Measurements from ENCODE around the gene SLC33A1. TPM values are rescaled to one million over a fixed set of nuclear protein-coding genes. Genes with fewer than 3 reads are reported as not detected.
"Not testable (repeated sequence)": the region's sequence is repeated elsewhere in the genome, so short reads cannot be mapped to it uniquely, and the experiment has no call there.

Gene SLC33A1
- total RNA-seq, 1 donor from 2014 or later, result 27.0 TPM

DNA sequence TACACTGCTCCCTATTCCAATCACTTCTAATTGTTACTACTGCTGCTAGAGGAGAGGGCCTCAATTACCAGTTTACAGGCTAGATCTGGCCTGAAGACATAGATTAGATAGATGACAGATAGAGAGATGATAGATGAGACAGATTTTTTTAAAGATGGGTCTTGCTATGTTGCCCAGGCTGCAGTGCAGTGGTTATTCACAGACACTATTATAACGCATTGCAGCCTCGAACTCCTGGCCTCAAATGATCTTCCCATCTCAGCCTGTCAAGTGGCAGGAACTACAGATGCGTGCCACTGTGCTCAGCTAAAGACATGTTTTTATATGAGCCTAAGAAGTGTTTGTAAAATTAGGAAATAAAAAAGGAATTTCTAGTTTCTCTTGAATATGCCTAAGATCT, 6.2 kb downstream of the SLC33A1 start:
- Histone ChIP-seq H3K4me1 (peaks cover 72% of the 10 kb centered on the region), H3K4me3 (no peak overlapping the region), H3K27ac (no peak overlapping the region), H3K27me3 (no peaks in the 10 kb centered on the region), H3K9me3 (no peaks in the 10 kb centered on the region), H3K36me3 (peaks cover 0 to 4% of the 10 kb centered on the region in 2 donors)
- no peak for DNase-seq (ENCODE audit: extremely low spot score in 2 of 2)
- TF ChIP-seq POLR2A (IDR thresholded peaks at IDR 0.05) (no peak), CTCF (IDR thresholded peaks at IDR 0.05) (no peak), POLR2AphosphoS5 (IDR thresholded peaks at IDR 0.05; ENCODE audit: insufficient read depth in 1 of 2, low read depth in 1 of 2) (no peak)
- intact Hi-C loops (cut with DNase I), result no loop called here

DNA sequence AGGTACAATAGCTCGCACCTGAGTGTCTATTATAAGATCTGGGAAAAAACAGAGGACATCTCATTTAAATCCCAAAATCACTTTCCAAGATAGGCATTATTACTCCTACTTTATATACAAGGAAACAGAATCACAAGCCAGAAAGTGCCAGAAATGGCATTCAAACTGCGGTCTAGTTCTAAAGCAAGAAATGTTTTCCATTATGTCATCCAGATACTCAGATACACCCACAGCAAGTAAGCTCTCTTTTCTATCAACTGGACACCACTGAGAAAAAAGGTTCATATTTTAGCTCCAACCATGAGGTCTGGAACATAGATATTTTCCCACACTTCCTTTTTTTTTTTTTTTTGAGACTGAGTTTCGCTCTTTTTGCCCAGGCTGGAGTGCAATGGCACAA, 8.1 kb downstream of the SLC33A1 start:
- Histone ChIP-seq H3K4me1 (peaks cover 54% of the 10 kb centered on the region), H3K27me3 (no peaks in the 10 kb centered on the region), H3K9me3 (no peaks in the 10 kb centered on the region), H3K27ac (no peak overlapping the region), H3K36me3 (peaks cover 0 to 4% of the 10 kb centered on the region in 2 donors), H3K4me3 (no peak overlapping the region)
- TF ChIP-seq POLR2AphosphoS5 (IDR thresholded peaks at IDR 0.05; ENCODE audit: insufficient read depth in 1 of 2, low read depth in 1 of 2) (no peak), POLR2A (IDR thresholded peaks at IDR 0.05) (no peak), CTCF (IDR thresholded peaks at IDR 0.05) (no peak)
- intact Hi-C loops (cut with DNase I), result no loop called here
- no peak for DNase-seq (ENCODE audit: extremely low spot score in 2 of 2)

- no peak overlapping the region for H3K4me3 ChIP-seq
- H3K27me3 ChIP-seq, result no peaks in the 10 kb centered on the region
- intact Hi-C loops (cut with DNase I), result no loop called here
- H3K27ac ChIP-seq, result no peak overlapping the region
- no peak for DNase-seq (ENCODE audit: extremely low spot score in 2 of 2)
- TF ChIP-seq POLR2A (IDR thresholded peaks at IDR 0.05) (no peak), CTCF (IDR thresholded peaks at IDR 0.05) (no peak), POLR2AphosphoS5 (IDR thresholded peaks at IDR 0.05; ENCODE audit: insufficient read depth in 1 of 2, low read depth in 1 of 2) (no peak)
- H3K9me3 ChIP-seq, result no peaks in the 10 kb centered on the region
- H3K36me3 ChIP-seq, result peaks cover 0 to 10% of the 10 kb centered on the region in 2 donors
- H3K4me1 ChIP-seq, result peaks cover 35% of the 10 kb centered on the region
Measured at GRCh38 chr3:155843569-155843968, 10.7 kb downstream of the SLC33A1 start.

GRCh38 chr3:155835341-155836071, 18.7 kb downstream of the SLC33A1 start:
- peaks cover 0 to 10% of the 10 kb centered on the region in 2 donors for H3K36me3 ChIP-seq
- intact Hi-C loops (cut with DNase I), result no loop called here
- no peak overlapping the region for H3K4me3 ChIP-seq
- TF ChIP-seq CTCF (IDR thresholded peaks at IDR 0.05) (no peak), POLR2A (IDR thresholded peaks at IDR 0.05) (no peak), POLR2AphosphoS5 (IDR thresholded peaks at IDR 0.05; ENCODE audit: insufficient read depth in 1 of 2, low read depth in 1 of 2) (no peak)
- H3K9me3 ChIP-seq, result no peaks in the 10 kb centered on the region
- no peak overlapping the region for H3K27ac ChIP-seq
- no peaks in the 10 kb centered on the region for H3K4me1 ChIP-seq
- no peaks in the 10 kb centered on the region for H3K27me3 ChIP-seq
- no peak for DNase-seq (ENCODE audit: extremely low spot score in 2 of 2)

DNA sequence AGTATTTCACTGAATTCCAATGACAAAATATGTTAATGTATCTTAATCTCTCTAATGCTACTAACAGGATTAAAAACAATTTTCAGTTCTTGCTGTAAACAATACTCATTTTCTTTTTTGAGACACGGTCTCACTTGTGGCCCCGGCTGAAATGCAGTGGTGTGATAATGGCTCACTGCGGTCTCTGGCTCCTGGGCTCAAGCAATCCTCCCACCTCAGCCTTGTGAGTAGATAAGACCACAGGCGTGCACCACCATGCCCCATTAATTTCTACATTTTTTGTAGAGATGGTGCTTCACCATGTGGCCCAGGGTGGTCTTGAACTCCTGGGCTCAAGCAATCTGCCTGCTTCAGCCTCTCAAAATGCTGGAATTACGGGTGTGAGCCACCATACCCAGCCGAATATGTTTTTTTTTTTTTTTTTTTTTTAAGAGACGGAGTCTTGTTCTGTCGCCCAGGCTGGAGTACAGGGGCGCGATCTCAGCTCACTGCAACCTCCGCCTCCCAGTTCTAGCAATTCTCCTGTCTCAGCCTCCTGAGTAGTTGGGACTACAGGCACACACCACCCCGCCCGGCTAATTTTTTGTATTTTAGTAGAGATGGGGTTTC, 25.6 kb downstream of the SLC33A1 start:
- H3K27me3 ChIP-seq; H3K27ac ChIP-seq; H3K9me3 ChIP-seq; H3K36me3 ChIP-seq; H3K4me3 ChIP-seq; DNase-seq (ENCODE audit: extremely low spot score in 2 of 2); intact Hi-C loops (cut with DNase I); H3K4me1 ChIP-seq: not testable (repeated sequence)

All from vagina (tissue), 2 donors.